Pancreas (tissue), 10 donors: Measurements from ENCODE around the gene LAPTM4A. TPM values are rescaled to one million over a fixed set of nuclear protein-coding genes. Genes with fewer than 3 reads are reported as not detected.

ENCODE experiments used
- ATAC-seq, 4 donors: fragments of 200-7000 bp; cut with Tn5 transposase; one replicate each; pipeline versions ENCODE4 v1.8.0 to v1.9.1; 2020; ENCODE audit warnings: mild to moderate bottlenecking in 4 of 4, moderate library complexity in 4 of 4
- DNase-seq, 6 donors: peaks; one replicate each; pipeline ENCODE4 v3.0.0-alpha.2; 2020
- FAIRE-seq: peaks from 2 replicates; lab custom pipeline; 2012; peaks lifted over from hg19 to GRCh38; lab: Jason Lieb, UNC
- H3K27ac ChIP-seq, 4 donors: fragments of 200-600 bp; sonication (generic); 1 replicate in 3 of 4; 2 replicates in 1 of 4; pipeline versions ENCODE4 v1.5.0 to v1.8.0; 2020
- H3K27me3 ChIP-seq, 4 donors: fragments of 200-600 bp; one replicate each; pipeline ENCODE4 v1.8.0; 2021
- H3K36me3 ChIP-seq, 3 donors: fragments of 200-600 bp; sonication (generic) in 1 of 3; one replicate each; pipeline versions ENCODE4 v1.5.0 to v1.8.0; 2020 to 2021
- H3K4me1 ChIP-seq, 3 donors: fragments of 200-600 bp; one replicate each; pipeline ENCODE4 v1.8.0; 2021
- H3K4me3 ChIP-seq, 4 donors: fragments of 200-600 bp; sonication (generic) in 2 of 4; one replicate each; pipeline versions ENCODE4 v1.5.0 to v1.8.0; 2020 to 2021
- H3K9me3 ChIP-seq, 4 donors: fragments of 200-600 bp; one replicate each; pipeline ENCODE4 v1.8.0; 2021
- CTCF ChIP-seq, 4 donors: fragments of 200-600 bp; sonication (generic) in 3 of 4; IDR thresholded peaks; one replicate each; pipeline versions ENCODE4 v1.5.0 to v1.8.0; 2021; ENCODE audit warnings: antibody characterized with exemption in 4 of 4
- WGBS, 2 donors: extraction: QIAGEN DNeasy Blood & Tissue Kit; methylation state at CpG; one replicate each; pipeline ENCODE4 v1.1.7; 2013; 5-methylcytosine and 5-hydroxymethylcytosine counted together
- intact Hi-C, 3 donors: fragments of 100-400 bp; cut with DNase I; formaldehyde crosslinking; loops; one replicate each; pipeline versions ENCODE4 v1.11.1 to v1.14.2; 2022
- polyA plus RNA-seq, 2 donors: library from polyadenylated mRNA; stranded (reverse); fragments of 200-250 nt; gene quantifications; one replicate each; pipeline ENCODE4 v1.2.3, GENCODE V29; 2013
- total RNA-seq, 6 donors: library from RNA; stranded (reverse); fragmentation: NEBNext Ultra II Directional in 4 of 6; extraction: Animal tissue kit (Norgen Biotek cat#: 25700) in 4 of 6; gene quantifications; one replicate each; pipeline versions ENCODE4 v1.2.1 to v1.2.4, GENCODE V29; 2021 to 2023
- donor health status: healthy with polysubstance abuse.
- donor health status: DM: no; HTN: no; CAD: no; lungs with moderate emphysema.
- donor health status: DM: no; HTN: no; CAD: no.
- donor health status: control.
- donor health status: control.
- donor health status: Bipolar disorder and iron deficiency.
- donor health status: DM: yes; HTN: yes; CAD: no.
- donor health status: DM: no; HTN: no; CAD: no.
- donor health status: DM: no; HTN: no; CAD: no.
- donor health status: DM: yes; HTN: yes; CAD: no.

Gene LAPTM4A
- total and polyA plus RNA-seq, 8 donors, result 57.8 to 163 (median 98.7) TPM

GRCh38 chr2:20065885-20066602 is 14.6 kb upstream of the LAPTM4A start:
- FAIRE-seq, result no peak
- DNase-seq, result peak in 5 of 6 donors; percentile 9 to 76 (median 67)
- Histone ChIP-seq H3K36me3 (no peaks in the 10 kb centered on the region), H3K4me1 (peaks cover 0 to 2% (median 0%) of the 10 kb centered on the region in 3 donors), H3K27me3 (no peaks in the 10 kb centered on the region), H3K9me3 (no peaks in the 10 kb centered on the region), H3K27ac (no peak overlapping the region), H3K4me3 (no peak overlapping the region)
- WGBS, 2 donors, result 51 to 54% methylated on average over 6 of the region's 6 CpGs
- intact Hi-C loops, result no loop called here
- TF ChIP-seq CTCF (IDR thresholded peaks at IDR 0.05), result no peak
- peak; percentile 53 to 73 (median 68) for ATAC-seq

- no peaks in the 10 kb centered on the region for H3K4me1 ChIP-seq
- intact Hi-C loops, result no loop called here
- no peaks in the 10 kb centered on the region for H3K36me3 ChIP-seq
- H3K27ac ChIP-seq, result no peak overlapping the region
- H3K4me3 ChIP-seq, result no peak overlapping the region
- ATAC-seq, result no peak
- no peak for FAIRE-seq
- no peaks in the 10 kb centered on the region for H3K27me3 ChIP-seq
- no peak for DNase-seq
- no peaks in the 10 kb centered on the region for H3K9me3 ChIP-seq
- no peak for TF ChIP-seq CTCF (IDR thresholded peaks at IDR 0.05)
Observed at GRCh38 chr2:20064841-20065240, 13.4 kb upstream of the LAPTM4A start.

GRCh38 chr2:20064421-20064820 is 13.0 kb upstream of the LAPTM4A start:
- FAIRE-seq (no peak), DNase-seq (no peak), ATAC-seq (no peak)
- Histone ChIP-seq H3K36me3 (no peaks in the 10 kb centered on the region), H3K4me1 (no peaks in the 10 kb centered on the region), H3K27me3 (no peaks in the 10 kb centered on the region), H3K9me3 (no peaks in the 10 kb centered on the region), H3K4me3 (no peak overlapping the region), H3K27ac (no peak overlapping the region)
- 95 to 98% methylated on average over 3 of the region's 3 CpGs for WGBS, 2 donors
- intact Hi-C loops, result no loop called here
- no peak for TF ChIP-seq CTCF (IDR thresholded peaks at IDR 0.05)

- ATAC-seq, result peak in 2 of 4 donors; percentile 36 to 57
- FAIRE-seq, result no peak
- no peaks in the 10 kb centered on the region for H3K36me3 ChIP-seq
- no peak overlapping the region for H3K4me3 ChIP-seq
- TF ChIP-seq CTCF (IDR thresholded peaks at IDR 0.05), result no peak
- H3K27me3 ChIP-seq, result no peaks in the 10 kb centered on the region
- H3K9me3 ChIP-seq, result no peaks in the 10 kb centered on the region
- 71 to 81% methylated on average over 11 of the region's 11 CpGs for WGBS, 2 donors
- intact Hi-C loops, result no loop called here
- no peak for DNase-seq
- H3K4me1 ChIP-seq, result no peaks in the 10 kb centered on the region
- no peak overlapping the region for H3K27ac ChIP-seq
Observed at GRCh38 chr2:20062615-20063545, 11.5 kb upstream of the LAPTM4A start.
